Ectodermal cell (in vitro differentiated cells): Measurements from ENCODE around the gene HIGD1C.

Source experiments
- H3K27ac ChIP-seq: 2 replicates; pipeline ENCODE4 v1.7.0; 2013; ENCODE audit warnings: mild to moderate bottlenecking, low read depth, low read length; ENCODE audit not compliant: insufficient read depth, poor library complexity, severe bottlenecking
- H3K27me3 ChIP-seq: 2 replicates; pipeline ENCODE4 v1.7.0; 2013; ENCODE audit warnings: mild to moderate bottlenecking, low read length; ENCODE audit not compliant: insufficient read depth, control insufficient read depth, poor library complexity, severe bottlenecking
- H3K36me3 ChIP-seq: one replicate; pipeline ENCODE4 v1.7.0; 2013; ENCODE audit warnings: low read length; ENCODE audit not compliant: control insufficient read depth, insufficient read depth
- H3K4me1 ChIP-seq: one replicate; pipeline ENCODE4 v1.7.0; 2013; ENCODE audit warnings: low read length; ENCODE audit not compliant: control insufficient read depth, insufficient read depth
- H3K4me3 ChIP-seq: 2 replicates; pipeline ENCODE4 v1.7.0; 2013; ENCODE audit warnings: low read depth, low read length, control low read depth; ENCODE audit not compliant: insufficient read depth
- H3K9me3 ChIP-seq: 2 replicates; pipeline ENCODE4 v1.7.0; 2013; ENCODE audit warnings: mild to moderate bottlenecking, low read length, moderate library complexity; ENCODE audit not compliant: control insufficient read depth
- WGBS, 2 experiments: methylation state at CpG; one replicate each; pipeline ENCODE4 v1.1.7; 2013; ENCODE audit warnings: missing lambda C conversion rate in 2 of 2; 5-methylcytosine and 5-hydroxymethylcytosine counted together

The HIGD1C gene

GRCh38 chr12:50992819-50993218, 40.5 kb downstream of the HIGD1C start:
- Histone ChIP-seq H3K27me3 (no peaks in the 10 kb centered on the region), H3K36me3 (peaks cover 53% of the 10 kb centered on the region), H3K9me3 (no peaks in the 10 kb centered on the region), H3K4me1 (no peaks in the 10 kb centered on the region), H3K27ac (no peak overlapping the region), H3K4me3 (no peak overlapping the region)
- 39 to 50% methylated on average over 2 of the region's 2 CpGs for WGBS, 2 experiments

GRCh38 chr12:50999093-50999492, 46.7 kb downstream of the HIGD1C start:
- Histone ChIP-seq H3K4me1 (no peaks in the 10 kb centered on the region), H3K27ac (no peak overlapping the region), H3K4me3 (no peak overlapping the region), H3K27me3 (no peaks in the 10 kb centered on the region), H3K9me3 (no peaks in the 10 kb centered on the region), H3K36me3 (peaks cover 21% of the 10 kb centered on the region)
- 91 to 92% methylated on average over 3 to 4 of the region's 4 CpGs for WGBS, 2 experiments

GRCh38 chr12:51000245-51000644, 47.9 kb downstream of the HIGD1C start:
- no peaks in the 10 kb centered on the region for H3K27me3 ChIP-seq
- no peak overlapping the region for H3K27ac ChIP-seq
- 94 to 95% methylated on average over 7 of the region's 7 CpGs for WGBS, 2 experiments
- no peaks in the 10 kb centered on the region for H3K4me1 ChIP-seq
- no peaks in the 10 kb centered on the region for H3K9me3 ChIP-seq
- no peak overlapping the region for H3K4me3 ChIP-seq
- H3K36me3 ChIP-seq: peaks cover 27% of the 10 kb centered on the region

GRCh38 chr12:51001799-51002198, 49.5 kb downstream of the HIGD1C start:
- no peak overlapping the region for H3K27ac ChIP-seq
- no peaks in the 10 kb centered on the region for H3K4me1 ChIP-seq
- no peaks in the 10 kb centered on the region for H3K9me3 ChIP-seq
- peaks cover 21% of the 10 kb centered on the region for H3K36me3 ChIP-seq
- H3K4me3 ChIP-seq: no peak overlapping the region
- H3K27me3 ChIP-seq: no peaks in the 10 kb centered on the region
- 100% methylated on average over 1 of the region's 1 CpG; no CpG with 5 or more reads in 1 of the 2 experiments for WGBS, 2 experiments

GRCh38 chr12:51004504-51004903, 52.2 kb downstream of the HIGD1C start:
- H3K4me1 ChIP-seq: peaks cover 3% of the 10 kb centered on the region
- peaks cover 12% of the 10 kb centered on the region for H3K36me3 ChIP-seq
- WGBS, 2 experiments: 82 to 83% methylated on average over 6 of the region's 6 CpGs
- no peaks in the 10 kb centered on the region for H3K9me3 ChIP-seq
- no peaks in the 10 kb centered on the region for H3K27me3 ChIP-seq
- no peak overlapping the region for H3K27ac ChIP-seq
- no peak overlapping the region for H3K4me3 ChIP-seq

GRCh38 chr12:51005030-51005429, 52.7 kb downstream of the HIGD1C start:
- no peak overlapping the region for H3K27ac ChIP-seq
- 83 to 96% methylated on average over 3 of the region's 3 CpGs for WGBS, 2 experiments

GRCh38 chr12:51005671-51006070, 53.3 kb downstream of the HIGD1C start:
- Histone ChIP-seq H3K27me3 (no peaks in the 10 kb centered on the region), H3K4me3 (no peak overlapping the region), H3K4me1 (peaks cover 3% of the 10 kb centered on the region), H3K9me3 (no peaks in the 10 kb centered on the region), H3K36me3 (peaks cover 8% of the 10 kb centered on the region), H3K27ac (no peak overlapping the region)
- WGBS, 2 experiments: 88 to 90% methylated on average over 3 of the region's 3 CpGs

More at GRCh38 chr12:51005030-51005429, 52.7 kb downstream of the HIGD1C start:
- Histone ChIP-seq H3K9me3 (no peaks in the 10 kb centered on the region), H3K27me3 (no peaks in the 10 kb centered on the region), H3K4me1 (peaks cover 3% of the 10 kb centered on the region), H3K4me3 (no peak overlapping the region), H3K36me3 (peaks cover 12% of the 10 kb centered on the region)

GRCh38 chr12:51008329-51009055, 56.1 kb downstream of the HIGD1C start:
- H3K27me3 ChIP-seq: no peaks in the 10 kb centered on the region
- H3K36me3 ChIP-seq: peaks cover 8% of the 10 kb centered on the region
- H3K9me3 ChIP-seq: no peaks in the 10 kb centered on the region
- H3K4me1 ChIP-seq: peaks cover 9% of the 10 kb centered on the region
- no peak overlapping the region for H3K27ac ChIP-seq
- 80 to 100% methylated on average over 1 of the region's 1 CpG for WGBS, 2 experiments
- H3K4me3 ChIP-seq: no peak overlapping the region

GRCh38 chr12:51009056-51009440, 56.7 kb downstream of the HIGD1C start:
- peaks cover 9% of the 10 kb centered on the region for H3K4me1 ChIP-seq
- no peak overlapping the region for H3K27ac ChIP-seq
- no peaks in the 10 kb centered on the region for H3K9me3 ChIP-seq
- H3K36me3 ChIP-seq: peaks cover 8% of the 10 kb centered on the region
- H3K4me3 ChIP-seq: no peak overlapping the region
- no peaks in the 10 kb centered on the region for H3K27me3 ChIP-seq
- 84 to 85% methylated on average over 8 of the region's 8 CpGs for WGBS, 2 experiments

- Histone ChIP-seq H3K27ac (peak overlapping the region; percentile 63), H3K36me3 (no peaks in the 10 kb centered on the region), H3K9me3 (no peaks in the 10 kb centered on the region), H3K4me1 (peaks cover 9% of the 10 kb centered on the region), H3K4me3 (no peak overlapping the region), H3K27me3 (no peaks in the 10 kb centered on the region)
- 31 to 32% methylated on average over 4 of the region's 4 CpGs for WGBS, 2 experiments
Observed at GRCh38 chr12:51011955-51012354, 59.6 kb downstream of the HIGD1C start.
